Skin of body (tissue), 2 donors: ENCODE data around the gene NRG2. TPM values are rescaled to one million over a fixed set of nuclear protein-coding genes. Genes with fewer than 3 reads are reported as not detected.
A peak's percentile ranks its signal among the peaks of the same experiment; 100 is the strongest.

Experiments used
- DNase-seq: peaks from one replicate; lab custom pipeline; 2025; lab: John Stamatoyannopoulos, UW
- total RNA-seq: library from RNA; depleted of rRNA; stranded (reverse); fragments of >200 nt; gene quantifications from one replicate; pipeline ENCODE4 v1.2.3, GENCODE V29; 2014

The NRG2 gene
- total RNA-seq, 1 donor from 2014 or later = 0.99 TPM

GRCh38 chr5:139969318-139969717 lies 73.8 kb downstream of the NRG2 start:
- no peak for DNase-seq

- DNase-seq = peak; percentile 37
Observed at GRCh38 chr5:139968547-139969261, 74.4 kb downstream of the NRG2 start.

GRCh38 chr5:139967353-139967752 lies 75.7 kb downstream of the NRG2 start:
- DNase-seq = no peak

GRCh38 chr5:139966856-139967255 lies 76.2 kb downstream of the NRG2 start:
- DNase-seq = no peak

GRCh38 chr5:139964994-139965565 lies 78.0 kb downstream of the NRG2 start:
- no peak for DNase-seq

GRCh38 chr5:139964266-139964993 lies 78.7 kb downstream of the NRG2 start:
- no peak for DNase-seq

- DNase-seq = no peak
Observed at GRCh38 chr5:139962445-139962844, 80.7 kb downstream of the NRG2 start.

GRCh38 chr5:139961435-139962157 lies 81.5 kb downstream of the NRG2 start:
- DNase-seq = no peak

GRCh38 chr5:139960723-139961383 lies 82.2 kb downstream of the NRG2 start:
- no peak for DNase-seq

- no peak for DNase-seq
Observed at GRCh38 chr5:139958432-139959148, 84.5 kb downstream of the NRG2 start.

GRCh38 chr5:139956342-139956741 lies 86.8 kb downstream of the NRG2 start:
- DNase-seq = no peak

- no peak for DNase-seq
Observed at GRCh38 chr5:139955616-139956273, 87.4 kb downstream of the NRG2 start.

GRCh38 chr5:139955053-139955605 lies 88.0 kb downstream of the NRG2 start:
- DNase-seq = no peak

GRCh38 chr5:139954462-139954861 lies 88.6 kb downstream of the NRG2 start:
- DNase-seq = no peak

GRCh38 chr5:139954022-139954421 lies 89.1 kb downstream of the NRG2 start:
- DNase-seq = no peak

- peak; percentile 14 for DNase-seq
Observed at GRCh38 chr5:139952574-139952973, 90.5 kb downstream of the NRG2 start.

- DNase-seq = no peak
Observed at GRCh38 chr5:139951983-139952382, 91.1 kb downstream of the NRG2 start.

- DNase-seq = no peak
Observed at GRCh38 chr5:139951296-139951924, 91.7 kb downstream of the NRG2 start.

GRCh38 chr5:139950436-139950835 lies 92.7 kb downstream of the NRG2 start:
- DNase-seq = no peak
